Neuronal stem cell (in vitro differentiated cells): ENCODE measurements around the gene HTR2A.

Experiments used
- DNase-seq: peaks from one replicate; pipeline ENCODE4 v3.0.0-alpha.2; 2013; ENCODE audit warnings: low spot score
- H2AFZ ChIP-seq: one replicate; pipeline ENCODE4 v1.6.1; 2013; ENCODE audit warnings: mild to moderate bottlenecking, low read length, inconsistent platforms
- H2AK5ac ChIP-seq: 2 replicates; pipeline ENCODE4 v1.6.1; 2013; ENCODE audit warnings: low read depth, mild to moderate bottlenecking, inconsistent platforms, low read length, moderate library complexity, mixed read lengths
- H2BK120ac ChIP-seq: 2 replicates; pipeline ENCODE4 v1.6.1; 2013; ENCODE audit warnings: low read depth, mild to moderate bottlenecking, inconsistent platforms, low read length, moderate library complexity, mixed read lengths
- H2BK12ac ChIP-seq: one replicate; pipeline ENCODE4 v1.6.1; 2013; ENCODE audit warnings: low read length, inconsistent platforms
- H2BK15ac ChIP-seq: 2 replicates; pipeline ENCODE4 v1.6.1; 2013; ENCODE audit warnings: mild to moderate bottlenecking, low read length, inconsistent platforms, mixed read lengths
- H2BK5ac ChIP-seq: one replicate; pipeline ENCODE4 v1.6.1; 2013; ENCODE audit warnings: inconsistent platforms, mild to moderate bottlenecking, low read length, moderate library complexity
- H3K14ac ChIP-seq: one replicate; pipeline ENCODE4 v1.6.1; 2013; ENCODE audit warnings: low read length, inconsistent platforms
- H3K18ac ChIP-seq: 2 replicates; pipeline ENCODE4 v1.6.1; 2013; ENCODE audit warnings: low read length, inconsistent platforms
- H3K23ac ChIP-seq: 2 replicates; pipeline ENCODE4 v1.6.1; 2013; ENCODE audit warnings: low read depth, mild to moderate bottlenecking, mixed read lengths, low read length, inconsistent platforms; ENCODE audit not compliant: poor library complexity
- H3K27ac ChIP-seq: replicated peaks from 3 replicates; pipeline ENCODE4 v1.5.1; 2013; ENCODE audit warnings: low read length, inconsistent platforms
- H3K27me3 ChIP-seq, 3 experiments: 2 replicates each; pipeline ENCODE4 v1.6.1; 2013; ENCODE audit warnings: low read length in 3 of 3, mild to moderate bottlenecking in 2 of 3, inconsistent platforms in 1 of 3, low read depth in 1 of 3, mixed read lengths in 1 of 3, moderate library complexity in 1 of 3; ENCODE audit not compliant: control insufficient read depth in 3 of 3, insufficient read depth in 3 of 3
- H3K36me3 ChIP-seq, 2 donors: replicated peaks in 1 of 2; 2 replicates each; pipeline ENCODE4 v1.6.1; 2013; ENCODE audit warnings: low read length in 2 of 2; ENCODE audit not compliant: control insufficient read depth in 2 of 2, insufficient read depth in 2 of 2
- H3K4ac ChIP-seq: 2 replicates; pipeline ENCODE4 v1.6.1; 2013; ENCODE audit warnings: inconsistent platforms, mild to moderate bottlenecking, low read length, moderate library complexity
- H3K4me1 ChIP-seq, 2 donors: 1 replicate in 1 of 2; 2 replicates in 1 of 2; pipeline ENCODE4 v1.6.1; 2013; ENCODE audit warnings: low read length in 2 of 2, low read depth in 1 of 2; ENCODE audit not compliant: control insufficient read depth in 2 of 2, insufficient read depth in 1 of 2
- H3K4me2 ChIP-seq: one replicate; pipeline ENCODE4 v1.6.1; 2013; ENCODE audit warnings: mild to moderate bottlenecking, low read length, inconsistent platforms; ENCODE audit not compliant: insufficient read depth, poor library complexity, severe bottlenecking
- H3K4me3 ChIP-seq, 2 donors: 2 replicates each; pipeline ENCODE4 v1.5.1; 2013; ENCODE audit warnings: low read length in 2 of 2, mild to moderate bottlenecking in 2 of 2, inconsistent platforms in 1 of 2, moderate library complexity in 1 of 2
- H3K79me1 ChIP-seq: one replicate; pipeline ENCODE4 v1.6.1; 2013; ENCODE audit warnings: low read depth, mild to moderate bottlenecking, inconsistent platforms, low read length, moderate library complexity
- H3K9ac ChIP-seq: one replicate; pipeline ENCODE4 v1.6.1; 2013; ENCODE audit warnings: mild to moderate bottlenecking, low read depth, low read length, inconsistent platforms; ENCODE audit not compliant: poor library complexity
- H3K9me3 ChIP-seq, 2 donors: replicated peaks in 1 of 2; 2 replicates each; pipeline versions ENCODE3 to v1.6.1; 2013; ENCODE audit warnings: low read length in 2 of 2, mild to moderate bottlenecking in 2 of 2, inconsistent platforms in 1 of 2, low read depth in 1 of 2, mixed read lengths in 1 of 2, moderate library complexity in 1 of 2; ENCODE audit not compliant: control insufficient read depth in 2 of 2, insufficient read depth in 1 of 2
- H4K8ac ChIP-seq: one replicate; pipeline ENCODE4 v1.6.1; 2013; ENCODE audit warnings: low read depth, mild to moderate bottlenecking, inconsistent platforms, low read length, moderate library complexity
- H4K91ac ChIP-seq: one replicate; pipeline ENCODE4 v1.6.1; 2013; ENCODE audit warnings: low read length, low read depth, mild to moderate bottlenecking, inconsistent platforms; ENCODE audit not compliant: poor library complexity
- WGBS, 2 donors: extraction: QIAGEN DNeasy Blood & Tissue Kit; methylation state at CpG; one replicate each; pipeline ENCODE4 v1.1.7; 2013; ENCODE audit warnings: missing lambda C conversion rate in 2 of 2, mixed read lengths in 1 of 2; ENCODE audit not compliant: insufficient read length in 2 of 2, insufficient replicate concordance in 1 of 2; ENCODE audit errors: extremely low coverage in 2 of 2; 5-methylcytosine and 5-hydroxymethylcytosine counted together

The HTR2A gene

GRCh38 chr13:46925486-46925885, 28.6 kb upstream of the HTR2A start:
- H3K18ac ChIP-seq = no peak overlapping the region
- no peak overlapping the region for H2BK120ac ChIP-seq
- no peak overlapping the region for H3K27ac ChIP-seq
- no peak for DNase-seq
- H3K36me3 ChIP-seq = no peaks in the 10 kb centered on the region
- no peak overlapping the region for H3K4me3 ChIP-seq
- H3K4ac ChIP-seq = no peak overlapping the region
- no CpG with 5 or more reads among the region's 1 CpG for WGBS, 2 donors
- no peak overlapping the region for H2BK15ac ChIP-seq
- H3K14ac ChIP-seq = no peak overlapping the region
- H2BK5ac ChIP-seq = no peak overlapping the region
- no peaks in the 10 kb centered on the region for H3K9me3 ChIP-seq
- H3K79me1 ChIP-seq = no peaks in the 10 kb centered on the region
- no peak overlapping the region for H3K23ac ChIP-seq
- no peak overlapping the region for H2AFZ ChIP-seq
- no peaks in the 10 kb centered on the region for H3K27me3 ChIP-seq
- H2BK12ac ChIP-seq = no peak overlapping the region
- no peak overlapping the region for H3K9ac ChIP-seq
- H4K91ac ChIP-seq = no peak overlapping the region
- H3K4me1 ChIP-seq = no peaks in the 10 kb centered on the region
- H2AK5ac ChIP-seq = no peak overlapping the region
- H4K8ac ChIP-seq = no peak overlapping the region
- H3K4me2 ChIP-seq = no peak overlapping the region

- no peak overlapping the region for H4K8ac ChIP-seq
- WGBS, 2 donors = no CpG with 5 or more reads among the region's 2 CpGs
Measured at GRCh38 chr13:46914341-46914740, 17.5 kb upstream of the HTR2A start.

GRCh38 chr13:46913757-46914156, 16.9 kb upstream of the HTR2A start:
- Histone ChIP-seq H2AK5ac (no peak overlapping the region), H3K36me3 (no peaks in the 10 kb centered on the region), H3K4me1 (no peaks in the 10 kb centered on the region), H3K14ac (no peak overlapping the region), H4K8ac (no peak overlapping the region), H3K27me3 (no peaks in the 10 kb centered on the region), H3K4me3 (no peak overlapping the region), H3K9me3 (peaks cover 0 to 2% of the 10 kb centered on the region in 2 donors), H3K79me1 (no peaks in the 10 kb centered on the region), H3K23ac (no peak overlapping the region), H2BK15ac (no peak overlapping the region), H3K4me2 (no peak overlapping the region), H4K91ac (no peak overlapping the region), H2BK120ac (no peak overlapping the region), H3K4ac (no peak overlapping the region), H3K27ac (no peak overlapping the region), H2AFZ (no peak overlapping the region), H3K9ac (no peak overlapping the region), H2BK12ac (no peak overlapping the region), H3K18ac (no peak overlapping the region), H2BK5ac (no peak overlapping the region)
- no peak for DNase-seq
- no CpG with 5 or more reads among the region's 1 CpG for WGBS, 2 donors

More at GRCh38 chr13:46914341-46914740, 17.5 kb upstream of the HTR2A start:
- DNase-seq = no peak
- H3K23ac ChIP-seq = no peak overlapping the region
- H2BK120ac ChIP-seq = no peak overlapping the region
- H4K91ac ChIP-seq = no peak overlapping the region
- H3K18ac ChIP-seq = no peak overlapping the region
- no peak overlapping the region for H2BK12ac ChIP-seq
- peaks cover 0 to 2% of the 10 kb centered on the region in 2 donors for H3K9me3 ChIP-seq
- no peaks in the 10 kb centered on the region for H3K36me3 ChIP-seq
- H3K27ac ChIP-seq = no peak overlapping the region
- H2BK15ac ChIP-seq = no peak overlapping the region
- H3K9ac ChIP-seq = no peak overlapping the region
- no peak overlapping the region for H3K4me2 ChIP-seq
- H3K4me1 ChIP-seq = no peaks in the 10 kb centered on the region
- no peak overlapping the region for H2AFZ ChIP-seq
- no peaks in the 10 kb centered on the region for H3K27me3 ChIP-seq
- H3K4ac ChIP-seq = no peak overlapping the region
- no peak overlapping the region for H3K14ac ChIP-seq
- no peak overlapping the region for H2AK5ac ChIP-seq
- H2BK5ac ChIP-seq = no peak overlapping the region
- no peak overlapping the region for H3K4me3 ChIP-seq
- no peaks in the 10 kb centered on the region for H3K79me1 ChIP-seq

- Histone ChIP-seq H4K91ac (no peak overlapping the region), H3K18ac (no peak overlapping the region), H3K36me3 (no peaks in the 10 kb centered on the region), H3K27me3 (no peaks in the 10 kb centered on the region), H2AFZ (no peak overlapping the region), H3K14ac (no peak overlapping the region), H3K79me1 (no peaks in the 10 kb centered on the region), H2AK5ac (no peak overlapping the region), H3K4me1 (no peaks in the 10 kb centered on the region), H3K4me3 (no peak overlapping the region), H2BK12ac (no peak overlapping the region), H3K9ac (no peak overlapping the region), H2BK5ac (no peak overlapping the region), H3K23ac (no peak overlapping the region), H4K8ac (no peak overlapping the region), H3K4ac (no peak overlapping the region), H2BK15ac (no peak overlapping the region), H3K9me3 (peaks cover 0 to 2% of the 10 kb centered on the region in 2 donors), H2BK120ac (no peak overlapping the region), H3K27ac (no peak overlapping the region), H3K4me2 (no peak overlapping the region)
- DNase-seq = no peak
- WGBS, 2 donors = no CpG with 5 or more reads among the region's 3 CpGs
Measured at GRCh38 chr13:46909042-46909441, 12.2 kb upstream of the HTR2A start.
